ENCODE data around the gene KPNA1. TPM values are rescaled to one million over a fixed set of nuclear protein-coding genes. Genes with fewer than 3 reads are reported as not detected.
"Not testable (repeated sequence)": the region's sequence is repeated elsewhere in the genome, so short reads cannot be mapped to it uniquely, and the experiment has no call there.

KPNA1 gene
- total RNA-seq, 1 donor from 2014 or later, result 58.8 TPM

DNA sequence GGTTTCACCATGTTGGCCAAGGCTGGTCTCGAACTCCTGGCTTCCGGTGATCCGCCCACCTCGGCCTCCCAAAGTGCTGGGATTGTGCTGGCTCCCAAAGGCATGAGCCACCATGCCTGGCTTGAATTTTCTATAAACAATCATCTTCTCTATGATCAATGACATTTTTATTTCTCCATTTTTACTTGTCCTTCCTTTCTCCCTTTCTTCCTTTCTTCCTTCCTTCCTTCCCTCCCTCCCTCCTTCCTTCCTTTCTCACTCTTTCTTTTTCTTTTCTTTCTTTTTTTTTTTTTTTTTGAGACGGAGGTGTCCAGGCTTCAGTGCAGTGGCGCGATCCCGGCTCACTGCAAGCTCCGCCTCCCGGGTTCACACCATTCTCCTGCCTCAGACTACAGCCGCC is 8.6 kb upstream of the KPNA1 start:
- intact Hi-C loops (cut with micrococcal nuclease), result no loop called here

GRCh38 chr3:122520861-122521260 is 6.1 kb upstream of the KPNA1 start:
- intact Hi-C loops (cut with micrococcal nuclease), result no loop called here

- intact Hi-C loops (cut with micrococcal nuclease), result loop anchor here (10.0 kb wide), 1 partner anchor 685 kb away; the partner anchor contains the start of gene SEC22A
These were observed 5.0 kb upstream of the KPNA1 start for GRCh38 chr3:122519693-122520092.

DNA sequence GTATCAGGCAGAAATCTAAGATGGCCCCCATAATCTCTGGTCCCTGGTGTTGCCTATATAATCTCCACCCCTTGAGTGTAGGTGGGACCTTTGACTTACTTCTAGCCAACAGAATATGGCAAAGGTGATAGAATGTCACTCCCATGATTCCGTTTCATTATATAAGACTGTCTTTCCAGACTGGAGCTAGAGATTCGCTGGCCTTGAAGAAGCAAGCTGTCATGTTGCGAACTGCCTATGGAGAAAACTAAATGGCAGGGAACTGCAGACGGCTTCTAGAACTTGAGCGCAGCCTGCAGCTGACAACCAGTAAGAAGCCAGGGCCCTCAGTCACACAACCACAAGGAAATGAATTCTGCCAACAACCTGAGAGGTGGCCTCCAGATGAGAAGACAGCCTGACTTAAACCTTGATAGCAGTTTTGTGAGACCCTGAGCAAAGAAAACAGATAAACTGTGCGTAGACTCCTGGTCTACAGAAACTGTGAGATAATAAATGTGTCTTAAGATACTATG is 2.2 kb upstream of the KPNA1 start:
- intact Hi-C loops (cut with micrococcal nuclease), result loop anchor here (10.0 kb wide), 1 partner anchor 688 kb away; the partner anchor contains the start of gene SEC22A

DNA sequence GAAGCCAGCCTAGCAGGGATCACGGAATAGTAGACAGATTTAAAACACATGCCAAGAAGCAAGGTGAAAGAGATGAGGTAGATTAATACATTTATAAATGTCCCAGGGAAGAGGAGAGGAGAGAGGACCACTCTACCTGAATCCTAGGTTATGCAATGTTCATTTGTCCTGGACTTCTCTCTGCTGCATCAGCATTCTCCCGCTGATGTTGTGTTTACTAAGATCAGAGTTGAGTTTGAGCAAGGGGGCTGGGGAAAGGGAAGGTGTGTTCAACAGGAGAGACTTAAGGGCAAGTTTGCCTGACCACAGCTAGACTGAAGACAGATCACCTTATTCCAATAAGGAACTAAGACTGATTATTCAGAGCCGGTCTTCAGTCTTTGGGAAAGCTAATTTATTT is 1.1 kb upstream of the KPNA1 start:
- intact Hi-C loops (cut with micrococcal nuclease), result loop anchor here (2.0 to 10.0 kb wide), 2 partner anchors 49 to 689 kb away; partner anchors contain the start of genes DTX3L, PARP9 and SEC22A

GRCh38 chr3:122515020-122515468 is 305 bp upstream of the KPNA1 start:
- intact Hi-C loops (cut with micrococcal nuclease), result loop anchor here (2.0 to 10.0 kb wide), 2 partner anchors 50 to 690 kb away; partner anchors contain the start of genes DTX3L, PARP9 and SEC22A

- intact Hi-C loops (cut with micrococcal nuclease), result loop anchor here (1.0 to 10.0 kb wide), 7 partner anchors 51 to 968 kb away; partner anchors contain the start of genes DTX3L, FAM162A, GOLGB1 and PARP14
These were observed 1.2 kb downstream of the KPNA1 start for GRCh38 chr3:122513386-122514122.

DNA sequence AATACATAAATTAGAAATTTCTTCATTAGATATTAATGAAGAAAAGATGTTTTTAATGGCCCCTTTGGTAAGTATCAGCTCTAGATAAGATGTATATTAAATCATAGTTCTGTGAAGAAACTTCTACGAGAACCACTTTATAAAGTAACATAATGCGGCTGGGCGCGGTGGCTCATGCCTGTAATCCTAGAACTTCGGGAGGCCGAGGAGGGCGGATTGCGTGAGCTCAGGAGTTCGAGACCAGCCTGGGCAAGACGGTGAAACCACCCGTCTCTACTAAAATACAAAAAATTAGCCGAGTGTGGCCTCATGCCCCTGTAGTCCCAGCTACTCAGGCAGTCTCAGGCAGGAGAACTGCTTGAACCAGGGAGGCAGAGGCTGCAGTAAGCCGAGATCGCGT is 2.5 kb downstream of the KPNA1 start:
- intact Hi-C loops (cut with micrococcal nuclease), result loop anchor here (10.0 kb wide), 1 partner anchor 693 kb away; the partner anchor contains the start of gene SEC22A

DNA sequence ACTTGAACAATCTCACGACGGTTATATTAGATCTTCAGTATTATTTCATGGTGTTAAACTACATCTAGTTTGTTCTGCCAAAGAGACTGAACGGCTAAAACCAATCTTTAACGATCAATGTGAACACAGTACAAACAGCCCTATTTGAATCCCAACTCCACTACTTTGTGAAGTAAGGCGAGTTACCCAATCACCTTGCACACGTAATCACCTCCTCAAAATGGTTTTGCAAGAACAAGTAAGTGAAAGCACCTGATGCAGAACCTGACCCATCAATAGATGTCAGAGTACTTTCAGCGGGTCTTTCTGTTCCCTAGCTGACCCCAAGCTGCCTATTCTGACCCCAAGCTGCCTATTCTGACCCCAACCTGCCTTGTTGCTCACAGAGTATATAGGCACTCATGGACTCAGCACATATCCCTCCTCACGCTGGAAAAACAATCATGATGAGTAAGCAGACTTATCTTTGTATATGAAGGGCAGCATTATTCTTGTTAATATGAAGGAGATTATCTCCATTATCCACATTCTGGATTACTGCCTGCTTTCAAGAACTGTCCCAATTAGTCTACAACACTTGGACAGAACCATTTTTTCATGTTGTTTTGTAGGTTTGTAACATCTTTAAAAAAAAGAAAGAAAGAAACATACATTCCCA is 3.7 kb downstream of the KPNA1 start:
- intact Hi-C loops (cut with micrococcal nuclease), result loop anchor here (10.0 kb wide), 1 partner anchor 694 kb away; the partner anchor contains the start of gene SEC22A

- intact Hi-C loops (cut with micrococcal nuclease), result not testable (repeated sequence)
These were observed 5.8 kb downstream of the KPNA1 start for GRCh38 chr3:122508944-122509343.

DNA sequence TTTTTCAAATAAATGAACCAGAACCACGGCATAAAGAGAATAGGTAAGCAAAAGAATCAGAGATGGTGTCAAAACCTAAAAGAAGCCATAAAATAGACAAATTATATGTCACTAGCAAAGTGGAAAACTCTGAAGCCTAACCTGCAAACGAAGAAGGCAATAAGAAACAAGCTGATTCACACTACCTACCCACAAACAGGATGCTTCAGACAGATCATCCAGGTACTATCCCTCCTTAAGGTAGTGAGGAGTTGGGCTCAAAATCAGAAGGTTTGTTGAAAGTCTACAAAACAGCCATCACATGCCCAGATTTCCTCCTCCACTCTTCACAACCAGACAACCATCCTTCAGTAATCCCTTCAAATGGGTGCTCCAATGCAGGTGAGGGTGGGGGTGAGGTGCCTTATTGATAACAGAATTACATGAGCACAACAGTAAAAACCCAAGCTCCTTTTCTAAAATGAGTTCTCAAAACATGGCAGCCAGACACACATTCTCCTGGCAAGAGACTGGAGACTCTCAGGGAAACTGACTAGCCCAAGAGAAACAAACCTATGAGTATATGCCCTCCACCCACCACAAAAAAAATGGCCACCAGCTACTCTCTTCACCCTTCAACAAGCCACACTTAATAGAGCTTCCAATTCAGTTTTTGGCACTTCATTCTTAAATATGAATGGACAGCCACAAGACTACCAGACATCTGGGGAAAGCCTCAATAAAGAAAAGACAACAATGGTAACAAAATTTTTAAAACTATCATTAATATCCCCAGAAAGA is 6.4 kb downstream of the KPNA1 start:
- intact Hi-C loops (cut with micrococcal nuclease), result no loop called here

GRCh38 chr3:122506450-122506849 is 8.3 kb downstream of the KPNA1 start:
- intact Hi-C loops (cut with micrococcal nuclease), result no loop called here

- intact Hi-C loops (cut with micrococcal nuclease), result no loop called here
These were observed 9.1 kb downstream of the KPNA1 start for GRCh38 chr3:122505676-122506075.

- intact Hi-C loops (cut with micrococcal nuclease), result no loop called here
These were observed 11.8 kb downstream of the KPNA1 start for GRCh38 chr3:122502941-122503340.

GRCh38 chr3:122502139-122502538 is 12.6 kb downstream of the KPNA1 start:
- intact Hi-C loops (cut with micrococcal nuclease), result no loop called here

GRCh38 chr3:122500964-122501363 is 13.8 kb downstream of the KPNA1 start:
- intact Hi-C loops (cut with micrococcal nuclease), result not testable (repeated sequence)

- intact Hi-C loops (cut with micrococcal nuclease), result no loop called here
These were observed 16.6 kb downstream of the KPNA1 start for GRCh38 chr3:122498152-122498551.

- intact Hi-C loops (cut with micrococcal nuclease), result no loop called here
These were observed 17.3 kb downstream of the KPNA1 start for GRCh38 chr3:122497425-122497824.

DNA sequence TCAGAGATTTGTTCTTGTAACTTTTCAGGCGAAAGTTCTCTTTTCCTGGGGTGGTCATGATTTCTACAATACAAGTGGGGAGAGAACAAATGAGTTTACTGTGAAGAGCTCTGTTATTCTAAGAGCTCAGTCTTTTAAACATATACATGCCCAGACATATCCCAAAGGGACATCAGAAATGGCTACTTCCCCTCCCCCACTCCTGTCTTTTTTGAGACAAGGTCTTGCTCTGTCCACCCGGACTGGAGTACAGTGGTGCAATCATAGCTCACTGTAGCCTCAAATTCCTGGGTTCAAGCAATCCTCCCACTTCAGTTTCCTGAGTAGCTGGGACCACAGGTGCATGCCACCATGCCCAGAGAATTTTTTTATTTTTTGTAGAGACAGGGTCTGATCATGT is 18.2 kb downstream of the KPNA1 start:
- intact Hi-C loops (cut with micrococcal nuclease), result no loop called here

- intact Hi-C loops (cut with micrococcal nuclease), result no loop called here
These were observed 21.4 kb downstream of the KPNA1 start for GRCh38 chr3:122493296-122493695.

Data from T-helper 2 cell treated with Interferon-gamma antibody and Interleukin-4, amounts not matched to agents 100 ng/mL and 5 ng/mL, for 36 hours (primary cell).